HepG2 (cell line): Measurements from ENCODE around the gene NEMF. TPM values are rescaled to one million over a fixed set of nuclear protein-coding genes. Genes with fewer than 3 reads are reported as not detected.
A peak's percentile ranks its signal among the peaks of the same experiment; 100 is the strongest.

Experiments
- ARID3A ChIP-seq: IDR thresholded peaks from 2 replicates; pipeline ENCODE4 v1.6.1; 2012; ENCODE audit warnings: low read depth, low read length, improper control_type of control experiment
- BATF2 ChIP-seq: sonication (generic); formaldehyde crosslinking; IDR thresholded peaks from 2 replicates; pipeline ENCODE4 v1.8.0; 2022; ENCODE audit warnings: mild to moderate bottlenecking, missing genetic modification reagents, moderate library complexity
- DMTF1 ChIP-seq: sonication (generic); formaldehyde crosslinking; IDR thresholded peaks from 2 replicates; pipeline ENCODE4 v1.4.0; 2020; ENCODE audit warnings: mild to moderate bottlenecking, missing genetic modification reagents
- FOXP1 ChIP-seq, 2 experiments: fragments of 450-650 bp in 1 of 2; IDR thresholded peaks; 2 replicates each; pipeline ENCODE4 v1.6.1; 2017 to 2018; ENCODE audit warnings: antibody characterized with exemption in 1 of 2
- GLI4 ChIP-seq: sonication (generic); formaldehyde crosslinking; IDR thresholded peaks from 2 replicates; pipeline ENCODE4 v1.5.1; 2020; ENCODE audit warnings: missing genetic modification reagents, mild to moderate bottlenecking, moderate library complexity, borderline replicate concordance
- HCFC1 ChIP-seq: fragments of 150-350 bp; IDR thresholded peaks from 2 replicates; pipeline ENCODE4 v1.6.1; 2014; ENCODE audit warnings: low read depth, low read length
- MAFG ChIP-seq: sonication (generic); formaldehyde crosslinking; IDR thresholded peaks from 2 replicates; pipeline ENCODE4 v1.5.1; 2020; ENCODE audit warnings: mild to moderate bottlenecking, missing genetic modification reagents
- NR0B2 ChIP-seq: sonication (generic); formaldehyde crosslinking; IDR thresholded peaks from 2 replicates; pipeline ENCODE4 v1.4.0; 2020; ENCODE audit warnings: mild to moderate bottlenecking, missing genetic modification reagents
- ONECUT2 ChIP-seq: sonication (generic); formaldehyde crosslinking; IDR thresholded peaks from 2 replicates; pipeline ENCODE4 v1.4.0; 2020; ENCODE audit warnings: missing genetic modification reagents
- POLR2A ChIP-seq, 2 experiments: IDR thresholded peaks; 2 replicates each; pipeline ENCODE4 v1.6.1; 2011; ENCODE audit warnings: low read depth in 2 of 2, low read length in 2 of 2, mild to moderate bottlenecking in 1 of 2, moderate library complexity in 1 of 2; ENCODE audit not compliant: insufficient read depth in 1 of 2
- RELA ChIP-seq: sonication (generic); formaldehyde crosslinking; IDR thresholded peaks from 2 replicates; pipeline ENCODE4 v1.4.0; 2020; ENCODE audit warnings: missing genetic modification reagents
- SALL2 ChIP-seq: sonication (generic); formaldehyde crosslinking; IDR thresholded peaks from 2 replicates; pipeline ENCODE4 v1.8.1; 2023; ENCODE audit warnings: mild to moderate bottlenecking, missing genetic modification reagents, inconsistent platforms
- SATB2 ChIP-seq: sonication (generic); formaldehyde crosslinking; IDR thresholded peaks from 2 replicates; pipeline ENCODE4 v1.5.0; 2020; ENCODE audit warnings: missing genetic modification reagents
- YEATS2 ChIP-seq: sonication (generic); formaldehyde crosslinking; IDR thresholded peaks from 2 replicates; pipeline ENCODE4 v1.4.0; 2020; ENCODE audit warnings: missing genetic modification reagents, borderline replicate concordance
- ZMYM4 ChIP-seq: sonication (generic); formaldehyde crosslinking; IDR thresholded peaks from 2 replicates; pipeline ENCODE4 v1.8.1; 2023; ENCODE audit warnings: mild to moderate bottlenecking, missing genetic modification reagents
- ZNF232 ChIP-seq: sonication (generic); formaldehyde crosslinking; IDR thresholded peaks from 2 replicates; pipeline ENCODE4 v1.4.0; 2020; ENCODE audit warnings: missing genetic modification reagents, borderline replicate concordance
- ZNF446 ChIP-seq: sonication (generic); formaldehyde crosslinking; IDR thresholded peaks from 2 replicates; pipeline ENCODE4 v1.5.0; 2020; ENCODE audit warnings: mild to moderate bottlenecking, missing genetic modification reagents
- ZNF451 ChIP-seq: sonication (generic); formaldehyde crosslinking; IDR thresholded peaks from 2 replicates; pipeline ENCODE4 v1.5.0; 2020; ENCODE audit warnings: mild to moderate bottlenecking, missing genetic modification reagents
- ZNF501 ChIP-seq: sonication (generic); formaldehyde crosslinking; IDR thresholded peaks from 2 replicates; pipeline ENCODE4 v1.5.1; 2020; ENCODE audit warnings: mild to moderate bottlenecking, moderate library complexity, missing genetic modification reagents
- ZNF562 ChIP-seq: sonication (generic); formaldehyde crosslinking; IDR thresholded peaks from 2 replicates; pipeline ENCODE4 v1.8.0; 2022; ENCODE audit warnings: missing genetic modification reagents, borderline replicate concordance
- ZNF572 ChIP-seq: sonication (generic); formaldehyde crosslinking; IDR thresholded peaks from 2 replicates; pipeline ENCODE4 v1.5.1; 2020; ENCODE audit warnings: mild to moderate bottlenecking, missing genetic modification reagents
- ZNF598 ChIP-seq: sonication (generic); formaldehyde crosslinking; IDR thresholded peaks from 2 replicates; pipeline ENCODE4 v1.5.1; 2020; ENCODE audit warnings: mild to moderate bottlenecking, missing genetic modification reagents, borderline replicate concordance
- ZNF710 ChIP-seq: sonication (generic); formaldehyde crosslinking; IDR thresholded peaks from 2 replicates; pipeline ENCODE4 v1.5.0; 2020; ENCODE audit warnings: mild to moderate bottlenecking, missing genetic modification reagents, borderline replicate concordance
- polyA plus RNA-seq, 8 experiments: library from polyadenylated mRNA; depleted of rRNA in 3 of 8; stranded (reverse) in 7 of 8; unstranded in 1 of 8; fragments of >200 nt; fragmentation: Illumina TruSeq in 4 of 8; extraction: Trizol in 4 of 8; gene quantifications; 2 replicates each; pipeline versions ENCODE4 v1.2.1 to v1.2.3, GENCODE V29; 2011 to 2016; ENCODE audit warnings: low read depth in 4 of 8, missing spikeins in 1 of 8, mixed read lengths in 1 of 8; ENCODE audit not compliant: insufficient read depth in 1 of 8
- total RNA-seq, 5 experiments: library from RNA; depleted of rRNA; stranded (reverse); fragments of >200 nt; fragmentation: Illumina TruSeq; extraction: Trizol; gene quantifications; 2 replicates each; pipeline ENCODE4 v1.2.3, GENCODE V29; 2016; ENCODE audit warnings: low read depth in 1 of 5

NEMF gene
- total and polyA plus RNA-seq, 2 of the 13 experiments (the other 11 are each of a cell fraction or from before 2014, with no cell fraction given), result 21.3 to 57.9 TPM

- 0 out of 2 replicates have a peak, but pooled peaks have one; percentile 46 for TF ChIP-seq ZNF572
- no peak for TF ChIP-seq DMTF1
- TF ChIP-seq ZNF446, result no peak
- no peak for TF ChIP-seq ZNF232 (CRISPR knock-in tag)
- no peak for TF ChIP-seq ZNF562 (CRISPR knock-in tag)
- TF ChIP-seq SALL2 (CRISPR knock-in tag), result no peak
- no peak for TF ChIP-seq NR0B2 (CRISPR knock-in tag)
- no peak for TF ChIP-seq GLI4 (CRISPR knock-in tag)
- no peak for TF ChIP-seq ZNF598 (CRISPR knock-in tag)
- 0 out of 4 replicates have a peak, but pooled peaks of 1 of the 2 experiments have one; percentile 33 for TF ChIP-seq POLR2A (IDR thresholded peaks at IDR 0.05; ENCODE audit: insufficient read depth in 1 of 2, low read depth in 2 of 2, low read length in 2 of 2)
- TF ChIP-seq ARID3A, result no peak
- TF ChIP-seq ZNF710, result no peak
- no peak for TF ChIP-seq HCFC1
- TF ChIP-seq ZNF501 (CRISPR knock-in tag), result 0 out of 2 replicates have a peak, but pooled peaks have one; percentile 20
- TF ChIP-seq RELA, result no peak
- TF ChIP-seq MAFG, result no peak
- TF ChIP-seq ZNF451 (CRISPR knock-in tag), result no peak
- no peak for TF ChIP-seq ONECUT2
- no peak for TF ChIP-seq BATF2 (CRISPR knock-in tag)
- no peak for TF ChIP-seq SATB2 (CRISPR knock-in tag)
- no peak for TF ChIP-seq ZMYM4
- TF ChIP-seq YEATS2 (CRISPR knock-in tag), result 0 out of 2 replicates have a peak, but pooled peaks have one; percentile 3
- no peak for TF ChIP-seq FOXP1 (IDR thresholded peaks at IDR 0.05)
- TF ChIP-seq FOXP1 (CRISPR knock-in tag; IDR thresholded peaks at IDR 0.05), result no peak
These were observed 9.1 kb upstream of the NEMF start (continued) for GRCh38 chr14:49861699-49862088.
